GM12873 (cell line): ENCODE data around the gene MEIS1.

Source experiments
- TF ChIP-seq, protein P1 (sequence below): IDR thresholded peaks from 2 replicates; pipeline ENCODE4 v1.5.1; 2012; ENCODE audit warnings: low read depth, mild to moderate bottlenecking, moderate library complexity, low read length, control low read depth; ENCODE audit not compliant: insufficient read depth; ENCODE audit errors: missing control alignments

The MEIS1 gene

DNA sequence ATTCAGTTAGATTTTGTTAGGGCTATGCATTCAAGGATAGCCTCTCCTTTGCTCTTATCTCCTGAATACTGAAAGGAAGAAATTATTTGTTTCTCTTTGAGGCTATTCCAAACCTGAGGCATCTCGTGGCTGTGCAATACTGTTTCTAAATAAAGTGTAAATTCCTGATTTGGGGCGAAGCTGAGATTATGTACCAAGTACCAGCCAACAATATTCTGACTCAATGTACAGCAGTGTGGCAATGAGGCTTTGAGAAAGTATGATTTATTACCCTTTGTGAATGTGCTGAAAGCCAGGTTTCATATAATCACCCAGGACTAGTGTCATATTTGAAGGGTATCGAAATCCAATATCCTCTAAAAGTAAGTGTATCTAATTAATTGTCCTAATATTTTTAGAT, 113.5 kb downstream of the MEIS1 start:
- TF ChIP-seq, protein P1, sequence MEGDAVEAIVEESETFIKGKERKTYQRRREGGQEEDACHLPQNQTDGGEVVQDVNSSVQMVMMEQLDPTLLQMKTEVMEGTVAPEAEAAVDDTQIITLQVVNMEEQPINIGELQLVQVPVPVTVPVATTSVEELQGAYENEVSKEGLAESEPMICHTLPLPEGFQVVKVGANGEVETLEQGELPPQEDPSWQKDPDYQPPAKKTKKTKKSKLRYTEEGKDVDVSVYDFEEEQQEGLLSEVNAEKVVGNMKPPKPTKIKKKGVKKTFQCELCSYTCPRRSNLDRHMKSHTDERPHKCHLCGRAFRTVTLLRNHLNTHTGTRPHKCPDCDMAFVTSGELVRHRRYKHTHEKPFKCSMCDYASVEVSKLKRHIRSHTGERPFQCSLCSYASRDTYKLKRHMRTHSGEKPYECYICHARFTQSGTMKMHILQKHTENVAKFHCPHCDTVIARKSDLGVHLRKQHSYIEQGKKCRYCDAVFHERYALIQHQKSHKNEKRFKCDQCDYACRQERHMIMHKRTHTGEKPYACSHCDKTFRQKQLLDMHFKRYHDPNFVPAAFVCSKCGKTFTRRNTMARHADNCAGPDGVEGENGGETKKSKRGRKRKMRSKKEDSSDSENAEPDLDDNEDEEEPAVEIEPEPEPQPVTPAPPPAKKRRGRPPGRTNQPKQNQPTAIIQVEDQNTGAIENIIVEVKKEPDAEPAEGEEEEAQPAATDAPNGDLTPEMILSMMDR, result no peak

DNA sequence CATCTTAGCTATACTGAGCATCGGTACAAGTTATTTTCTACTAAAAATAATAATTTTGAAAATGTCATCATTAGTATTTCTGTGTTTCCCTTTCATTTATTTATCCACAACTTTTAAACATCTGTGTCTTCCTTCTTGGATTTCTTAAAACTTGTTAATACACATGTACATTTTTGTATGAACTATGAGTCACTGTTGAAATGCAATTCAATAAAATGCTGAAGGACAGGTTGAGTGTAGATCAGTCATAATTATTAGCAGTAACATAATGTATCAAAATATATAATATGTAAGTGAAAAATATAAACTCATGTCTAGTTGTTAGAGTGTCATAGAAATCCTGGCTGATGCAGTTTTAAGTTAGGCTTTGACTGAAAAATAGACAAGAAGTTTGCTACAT, 115.9 kb downstream of the MEIS1 start:
- TF ChIP-seq, protein P1, result no peak

DNA sequence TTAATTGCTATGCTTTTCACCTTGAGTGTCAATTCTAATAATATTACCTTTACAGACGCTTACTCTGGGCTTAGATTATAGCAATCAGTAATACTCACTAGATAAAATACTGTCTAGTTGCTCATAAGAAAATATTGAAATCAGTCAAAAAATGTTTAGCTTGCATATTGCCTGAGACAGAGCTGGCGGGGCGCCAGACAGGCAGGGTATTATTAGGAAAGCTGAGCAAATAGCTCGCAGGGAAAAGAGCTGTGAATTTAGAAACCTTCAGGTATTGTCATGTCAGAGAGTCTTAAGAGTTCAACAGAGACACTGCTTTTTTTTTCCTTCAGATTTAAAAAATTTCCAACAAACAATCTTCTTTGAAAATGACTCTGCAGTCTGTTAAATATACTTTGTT, 118.4 kb downstream of the MEIS1 start:
- TF ChIP-seq, protein P1, result no peak

DNA sequence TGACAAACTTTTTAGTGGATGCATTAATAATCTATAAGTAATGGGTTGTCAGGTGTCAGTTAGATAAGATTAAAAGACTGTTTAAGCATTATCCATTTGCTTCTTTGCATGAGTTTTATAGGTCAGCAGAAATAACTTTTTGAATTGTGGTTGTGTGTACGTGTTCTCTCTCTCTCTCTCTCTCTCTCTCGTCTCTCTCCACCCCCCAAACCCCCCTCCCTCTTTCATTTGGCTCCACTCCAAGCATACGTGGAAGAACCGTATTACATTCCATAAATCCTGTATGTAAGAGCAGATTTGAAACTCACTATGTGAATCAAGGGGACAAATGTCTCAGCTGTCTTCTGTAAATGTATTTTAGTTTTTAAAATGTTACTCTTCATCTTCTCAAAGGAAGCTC, 120.2 kb downstream of the MEIS1 start:
- TF ChIP-seq, protein P1, result no peak

DNA sequence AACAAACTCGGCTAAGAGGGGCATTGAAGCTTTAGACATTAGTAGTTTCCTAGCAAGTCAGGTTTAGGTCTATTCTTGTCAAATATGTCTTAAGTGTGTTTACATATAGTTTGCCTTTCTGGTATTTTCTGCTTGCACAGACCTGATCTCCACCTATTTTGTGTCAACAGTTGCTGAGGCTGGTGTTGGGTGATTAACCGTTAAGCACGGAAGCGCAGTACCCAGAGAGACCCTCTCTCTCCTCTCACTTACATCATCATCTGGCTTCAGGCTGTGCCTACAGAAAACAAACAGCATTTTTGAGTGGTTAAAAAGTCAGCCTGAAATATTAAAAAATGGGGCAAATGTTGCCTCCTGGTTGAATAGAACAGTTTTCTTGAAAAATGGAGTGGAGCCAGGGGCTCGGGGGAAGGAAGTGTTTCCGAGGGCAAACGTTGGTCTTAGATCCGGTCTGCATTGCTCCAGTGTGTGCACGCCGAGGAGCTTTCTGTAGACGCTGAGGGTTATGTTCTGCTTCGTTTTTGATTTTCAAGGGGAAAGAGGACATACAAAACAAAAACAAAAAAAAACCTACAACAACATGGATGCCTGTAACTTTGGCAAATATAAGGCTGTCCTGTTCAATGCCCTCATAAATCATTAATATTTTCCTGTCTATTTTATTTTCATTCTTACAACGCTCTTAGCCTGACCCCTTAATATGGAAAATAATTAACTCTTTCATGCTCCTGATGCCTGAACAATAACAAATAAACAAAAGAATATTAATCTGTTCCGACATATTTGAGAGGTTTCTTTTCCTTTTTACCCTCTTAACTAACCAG, 120.8 kb downstream of the MEIS1 start:
- TF ChIP-seq, protein P1, result no peak

DNA sequence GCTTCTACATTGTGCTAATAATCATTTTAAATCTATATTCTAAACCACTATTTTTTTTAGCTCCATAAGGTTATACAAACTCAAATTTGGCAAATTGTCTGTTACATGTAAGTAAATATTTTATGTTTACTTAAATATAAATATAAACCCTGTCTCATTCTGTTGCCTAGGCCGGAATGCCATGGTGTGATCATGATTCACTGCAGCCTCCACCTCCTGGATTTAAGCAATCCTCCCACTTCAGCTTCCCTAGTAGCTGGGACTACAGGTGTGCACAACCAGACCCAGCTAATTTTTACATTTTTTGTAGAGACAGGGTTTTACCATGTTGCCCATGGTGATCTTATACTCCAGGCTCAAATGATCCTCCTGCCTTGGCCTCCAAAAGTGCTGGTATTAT, 124.7 kb downstream of the MEIS1 start:
- TF ChIP-seq, protein P1, result no peak

DNA sequence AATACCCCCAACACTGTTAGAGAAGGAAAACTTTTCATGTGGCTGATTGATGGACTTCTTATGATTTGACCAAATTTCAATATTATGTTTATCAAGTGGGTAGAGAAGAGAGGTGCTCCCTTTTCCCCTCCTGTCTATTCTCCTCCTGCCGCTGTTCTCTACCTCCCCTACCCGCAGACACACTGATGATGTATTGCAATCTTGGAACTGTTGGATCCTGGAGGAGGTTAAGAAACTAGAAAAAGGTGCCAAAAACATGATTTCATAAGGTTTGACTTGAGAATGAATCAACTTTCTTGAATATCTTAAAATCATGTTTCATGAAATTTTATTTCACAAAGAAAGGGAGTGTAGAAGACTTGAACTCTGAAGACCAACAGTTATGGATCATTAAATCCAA, 125.8 kb downstream of the MEIS1 start:
- TF ChIP-seq, protein P1, result no peak
